ENCODE measurements around the gene STK24. TPM values are rescaled to one million over a fixed set of nuclear protein-coding genes. Genes with fewer than 3 reads are reported as not detected.
A peak's percentile ranks its signal among the peaks of the same experiment; 100 is the strongest.
"Not testable (repeated sequence)": the region's sequence is repeated elsewhere in the genome, so short reads cannot be mapped to it uniquely, and the experiment has no call there.

The STK24 gene
- total RNA-seq, 3 donors from 2014 or later: 190 to 210 (median 204) TPM

DNA sequence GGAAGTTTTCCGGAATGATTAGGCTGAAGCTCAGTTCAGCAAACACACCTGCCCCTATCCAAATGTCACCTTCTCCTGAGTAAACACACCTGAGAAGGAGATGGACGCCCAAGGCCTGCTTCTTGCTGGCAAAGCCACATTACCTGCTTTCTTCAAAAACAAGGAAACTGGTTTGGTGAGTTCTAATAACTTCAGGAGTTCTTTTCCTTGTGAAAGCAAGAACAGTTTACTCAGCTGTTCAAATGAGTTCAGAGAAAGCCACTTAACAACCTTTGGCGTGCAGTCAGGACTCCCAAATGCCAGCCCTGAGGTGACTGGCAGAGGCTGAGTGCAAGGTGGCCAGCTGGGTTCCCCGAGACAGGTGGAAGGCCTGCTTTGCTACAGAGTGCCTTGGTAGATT lies 160.5 kb downstream of the STK24 start:
- H3K36me3 ChIP-seq (ENCODE audit: low read depth): no peaks in the 10 kb centered on the region
- TF ChIP-seq, protein P1, sequence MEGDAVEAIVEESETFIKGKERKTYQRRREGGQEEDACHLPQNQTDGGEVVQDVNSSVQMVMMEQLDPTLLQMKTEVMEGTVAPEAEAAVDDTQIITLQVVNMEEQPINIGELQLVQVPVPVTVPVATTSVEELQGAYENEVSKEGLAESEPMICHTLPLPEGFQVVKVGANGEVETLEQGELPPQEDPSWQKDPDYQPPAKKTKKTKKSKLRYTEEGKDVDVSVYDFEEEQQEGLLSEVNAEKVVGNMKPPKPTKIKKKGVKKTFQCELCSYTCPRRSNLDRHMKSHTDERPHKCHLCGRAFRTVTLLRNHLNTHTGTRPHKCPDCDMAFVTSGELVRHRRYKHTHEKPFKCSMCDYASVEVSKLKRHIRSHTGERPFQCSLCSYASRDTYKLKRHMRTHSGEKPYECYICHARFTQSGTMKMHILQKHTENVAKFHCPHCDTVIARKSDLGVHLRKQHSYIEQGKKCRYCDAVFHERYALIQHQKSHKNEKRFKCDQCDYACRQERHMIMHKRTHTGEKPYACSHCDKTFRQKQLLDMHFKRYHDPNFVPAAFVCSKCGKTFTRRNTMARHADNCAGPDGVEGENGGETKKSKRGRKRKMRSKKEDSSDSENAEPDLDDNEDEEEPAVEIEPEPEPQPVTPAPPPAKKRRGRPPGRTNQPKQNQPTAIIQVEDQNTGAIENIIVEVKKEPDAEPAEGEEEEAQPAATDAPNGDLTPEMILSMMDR (IDR thresholded peaks at IDR 0.05): no peak
- peaks cover 9% of the 10 kb centered on the region for H3K4me1 ChIP-seq (ENCODE audit: low read depth)
- DNase-seq: peak; percentile 76 to 83 (median 81)
- H3K4me3 ChIP-seq: no peak overlapping the region
- peak; percentile 94 for ATAC-seq
- H3K9me3 ChIP-seq: no peaks in the 10 kb centered on the region
- intact Hi-C loops (cut with DNase I, micrococcal nuclease): no loop called here

- peak; percentile 5 for ATAC-seq
- DNase-seq: no peak
- TF ChIP-seq, protein P1 (IDR thresholded peaks at IDR 0.05): no peak
- intact Hi-C loops (cut with DNase I, micrococcal nuclease): no loop called here
- Histone ChIP-seq H3K9me3 (no peaks in the 10 kb centered on the region), H3K36me3 (ENCODE audit: low read depth) (no peaks in the 10 kb centered on the region), H3K4me3 (no peak overlapping the region), H3K4me1 (ENCODE audit: low read depth) (peaks cover 9% of the 10 kb centered on the region)
These were observed 161.4 kb downstream of the STK24 start for GRCh38 chr13:98415326-98416070.

GRCh38 chr13:98413796-98414195 lies 163.1 kb downstream of the STK24 start:
- intact Hi-C loops (cut with DNase I, micrococcal nuclease): no loop called here
- TF ChIP-seq, protein P1 (IDR thresholded peaks at IDR 0.05): no peak
- H3K9me3 ChIP-seq: no peaks in the 10 kb centered on the region
- ATAC-seq (no peak), DNase-seq (no peak)
- H3K4me1 ChIP-seq (ENCODE audit: low read depth): peaks cover 9% of the 10 kb centered on the region
- H3K4me3 ChIP-seq: no peak overlapping the region
- H3K36me3 ChIP-seq (ENCODE audit: low read depth): no peaks in the 10 kb centered on the region

- not testable (repeated sequence) for H3K4me3 ChIP-seq
These were observed 163.6 kb downstream of the STK24 start for GRCh38 chr13:98413278-98413677.

GRCh38 chr13:98411617-98412265 lies 165.2 kb downstream of the STK24 start:
- Histone ChIP-seq H3K9me3 (no peaks in the 10 kb centered on the region), H3K4me1 (ENCODE audit: low read depth) (peaks cover 5% of the 10 kb centered on the region), H3K36me3 (ENCODE audit: low read depth) (no peaks in the 10 kb centered on the region), H3K4me3 (no peak overlapping the region)
- TF ChIP-seq, protein P1 (IDR thresholded peaks at IDR 0.05): no peak
- DNase-seq: peak in 1 of 3 donors; percentile 18
- intact Hi-C loops (cut with DNase I, micrococcal nuclease): no loop called here
- ATAC-seq: no peak

More at GRCh38 chr13:98413278-98413677, 163.6 kb downstream of the STK24 start:
- ATAC-seq; H3K9me3 ChIP-seq; H3K36me3 ChIP-seq (ENCODE audit: low read depth); DNase-seq; H3K4me1 ChIP-seq (ENCODE audit: low read depth); intact Hi-C loops (cut with DNase I, micrococcal nuclease): not testable (repeated sequence)

GRCh38 chr13:98411013-98411412 lies 165.9 kb downstream of the STK24 start:
- TF ChIP-seq, protein P1 (IDR thresholded peaks at IDR 0.05): no peak
- no peak for DNase-seq
- intact Hi-C loops (cut with DNase I, micrococcal nuclease): no loop called here
- Histone ChIP-seq H3K36me3 (ENCODE audit: low read depth) (no peaks in the 10 kb centered on the region), H3K4me1 (ENCODE audit: low read depth) (peaks cover 3% of the 10 kb centered on the region), H3K4me3 (no peak overlapping the region), H3K9me3 (no peaks in the 10 kb centered on the region)
- ATAC-seq: no peak
